ENCODE measurements around the gene WNK2.

Gene WNK2

GRCh38 chr9:93191354-93191660 is 7.4 kb downstream of the WNK2 start:
- no peak for TF ChIP-seq CTCF (conservative IDR thresholded peaks at IDR 0.05; ENCODE audit: low read length)
- no peak overlapping the region for H3K4me3 ChIP-seq (ENCODE audit: low read length)
- no peak for DNase-seq (ENCODE audit: low read depth)

- no peak for TF ChIP-seq CTCF (conservative IDR thresholded peaks at IDR 0.05; ENCODE audit: low read length)
- no peak for DNase-seq (ENCODE audit: low read depth)
- H3K4me3 ChIP-seq (ENCODE audit: low read length) = no peak overlapping the region
These were observed 8.9 kb downstream of the WNK2 start for GRCh38 chr9:93192721-93193387.

- no peak for TF ChIP-seq CTCF (conservative IDR thresholded peaks at IDR 0.05; ENCODE audit: low read length)
- no peak for DNase-seq (ENCODE audit: low read depth)
- no peak overlapping the region for H3K4me3 ChIP-seq (ENCODE audit: low read length)
These were observed 9.7 kb downstream of the WNK2 start for GRCh38 chr9:93193388-93194220.

GRCh38 chr9:93194221-93194625 is 10.3 kb downstream of the WNK2 start:
- no peak for DNase-seq (ENCODE audit: low read depth)
- no peak overlapping the region for H3K4me3 ChIP-seq (ENCODE audit: low read length)
- no peak for TF ChIP-seq CTCF (conservative IDR thresholded peaks at IDR 0.05; ENCODE audit: low read length)

GRCh38 chr9:93194641-93195040 is 10.7 kb downstream of the WNK2 start:
- no peak for DNase-seq (ENCODE audit: low read depth)
- TF ChIP-seq CTCF (conservative IDR thresholded peaks at IDR 0.05; ENCODE audit: low read length) = no peak
- H3K4me3 ChIP-seq (ENCODE audit: low read length) = no peak overlapping the region

GRCh38 chr9:93196096-93197055 is 12.4 kb downstream of the WNK2 start:
- DNase-seq (ENCODE audit: low read depth) = no peak
- no peak overlapping the region for H3K4me3 ChIP-seq (ENCODE audit: low read length)
- TF ChIP-seq CTCF (conservative IDR thresholded peaks at IDR 0.05; ENCODE audit: low read length) = no peak

Measured in AG10803 (cell line).